Transverse colon (tissue), 3 donors: Measurements from ENCODE around the gene PTPRD.

Experiments used
- EP300 ChIP-seq: sonication (generic); formaldehyde crosslinking; IDR thresholded peaks from one replicate; pipeline ENCODE4 v1.6.1; 2017; ENCODE audit warnings: antibody characterized with exemption, low read depth
- POLR2A ChIP-seq: fragments of 450-650 bp; IDR thresholded peaks from one replicate; pipeline ENCODE4 v1.6.1; 2016; ENCODE audit warnings: antibody characterized with exemption, mild to moderate bottlenecking, moderate library complexity
- TF ChIP-seq, protein P1 (sequence below), 5 experiments: fragments of 200-600 bp in 3 of 5; fragments of 450-650 bp in 2 of 5; sonication (generic) in 3 of 5; IDR thresholded peaks; 1 replicate in 2 of 5; 2 replicates in 3 of 5; pipeline ENCODE4 v1.5.1; 2016 to 2017; ENCODE audit warnings: antibody characterized with exemption in 5 of 5, inconsistent platforms in 3 of 5, mild to moderate bottlenecking in 2 of 5, moderate library complexity in 1 of 5

DNA sequence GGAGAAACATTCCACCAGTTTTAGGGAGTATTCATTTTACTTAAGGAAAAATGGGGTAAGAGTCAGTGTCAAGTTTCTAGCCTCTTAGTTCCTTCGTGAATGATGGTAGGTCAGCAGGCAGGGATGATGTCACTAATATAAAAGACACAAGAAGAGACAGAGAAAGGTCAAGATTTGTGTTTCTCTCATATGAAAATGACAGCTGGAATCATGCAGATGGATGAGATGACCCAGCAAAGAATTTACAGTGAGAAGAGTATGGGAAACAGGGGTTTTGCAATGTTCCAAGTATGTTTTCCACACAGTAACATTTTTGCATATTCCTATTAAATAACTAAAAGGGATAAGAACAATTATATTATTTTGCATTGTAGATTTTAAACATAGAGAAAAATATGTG is 2063.6 kb downstream of the PTPRD start:
- TF ChIP-seq, protein P1, sequence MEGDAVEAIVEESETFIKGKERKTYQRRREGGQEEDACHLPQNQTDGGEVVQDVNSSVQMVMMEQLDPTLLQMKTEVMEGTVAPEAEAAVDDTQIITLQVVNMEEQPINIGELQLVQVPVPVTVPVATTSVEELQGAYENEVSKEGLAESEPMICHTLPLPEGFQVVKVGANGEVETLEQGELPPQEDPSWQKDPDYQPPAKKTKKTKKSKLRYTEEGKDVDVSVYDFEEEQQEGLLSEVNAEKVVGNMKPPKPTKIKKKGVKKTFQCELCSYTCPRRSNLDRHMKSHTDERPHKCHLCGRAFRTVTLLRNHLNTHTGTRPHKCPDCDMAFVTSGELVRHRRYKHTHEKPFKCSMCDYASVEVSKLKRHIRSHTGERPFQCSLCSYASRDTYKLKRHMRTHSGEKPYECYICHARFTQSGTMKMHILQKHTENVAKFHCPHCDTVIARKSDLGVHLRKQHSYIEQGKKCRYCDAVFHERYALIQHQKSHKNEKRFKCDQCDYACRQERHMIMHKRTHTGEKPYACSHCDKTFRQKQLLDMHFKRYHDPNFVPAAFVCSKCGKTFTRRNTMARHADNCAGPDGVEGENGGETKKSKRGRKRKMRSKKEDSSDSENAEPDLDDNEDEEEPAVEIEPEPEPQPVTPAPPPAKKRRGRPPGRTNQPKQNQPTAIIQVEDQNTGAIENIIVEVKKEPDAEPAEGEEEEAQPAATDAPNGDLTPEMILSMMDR (IDR thresholded peaks at IDR 0.05) = no peak
- TF ChIP-seq EP300 (no peak), POLR2A (no peak)
